SK-N-SH (cell line): ENCODE data around the gene TTC28.

Source experiments
- EZH2phosphoT487 ChIP-seq: fragments of 200-600 bp; sonication (generic); IDR thresholded peaks from 2 replicates; pipeline ENCODE4 v1.6.1; 2017; ENCODE audit warnings: low read depth, mixed run types, mild to moderate bottlenecking, antibody characterized with exemption, moderate library complexity, borderline replicate concordance
- TAF1 ChIP-seq: IDR thresholded peaks from 2 replicates; pipeline ENCODE4 v1.6.1; 2012; ENCODE audit warnings: low read depth, mild to moderate bottlenecking, low read length, moderate library complexity, borderline replicate concordance
- TF ChIP-seq, protein P1 (sequence below): fragments of 200-600 bp; sonication (generic); IDR thresholded peaks from 2 replicates; pipeline ENCODE4 v1.6.1; 2017; ENCODE audit warnings: antibody characterized with exemption, mild to moderate bottlenecking, moderate library complexity

DNA sequence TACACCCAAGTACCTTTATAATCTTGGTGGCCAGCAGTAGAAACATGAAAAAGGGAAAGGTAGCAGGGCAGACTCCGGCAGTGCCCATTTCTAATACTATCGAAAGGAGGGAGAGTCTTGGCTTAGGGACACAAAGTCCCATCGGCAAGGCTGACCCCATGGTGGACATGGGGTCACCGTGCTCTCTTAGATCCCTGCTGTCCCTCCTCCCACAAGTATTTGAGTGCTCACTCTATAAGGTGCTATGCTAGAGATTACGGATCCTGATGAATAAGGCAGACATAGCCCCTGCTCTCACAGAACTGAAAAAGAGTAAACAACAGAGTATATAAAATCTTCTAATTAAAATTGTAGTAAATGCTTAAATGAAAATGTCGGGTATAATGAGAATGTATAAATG lies 588.2 kb downstream of the TTC28 start:
- TF ChIP-seq, protein P1, sequence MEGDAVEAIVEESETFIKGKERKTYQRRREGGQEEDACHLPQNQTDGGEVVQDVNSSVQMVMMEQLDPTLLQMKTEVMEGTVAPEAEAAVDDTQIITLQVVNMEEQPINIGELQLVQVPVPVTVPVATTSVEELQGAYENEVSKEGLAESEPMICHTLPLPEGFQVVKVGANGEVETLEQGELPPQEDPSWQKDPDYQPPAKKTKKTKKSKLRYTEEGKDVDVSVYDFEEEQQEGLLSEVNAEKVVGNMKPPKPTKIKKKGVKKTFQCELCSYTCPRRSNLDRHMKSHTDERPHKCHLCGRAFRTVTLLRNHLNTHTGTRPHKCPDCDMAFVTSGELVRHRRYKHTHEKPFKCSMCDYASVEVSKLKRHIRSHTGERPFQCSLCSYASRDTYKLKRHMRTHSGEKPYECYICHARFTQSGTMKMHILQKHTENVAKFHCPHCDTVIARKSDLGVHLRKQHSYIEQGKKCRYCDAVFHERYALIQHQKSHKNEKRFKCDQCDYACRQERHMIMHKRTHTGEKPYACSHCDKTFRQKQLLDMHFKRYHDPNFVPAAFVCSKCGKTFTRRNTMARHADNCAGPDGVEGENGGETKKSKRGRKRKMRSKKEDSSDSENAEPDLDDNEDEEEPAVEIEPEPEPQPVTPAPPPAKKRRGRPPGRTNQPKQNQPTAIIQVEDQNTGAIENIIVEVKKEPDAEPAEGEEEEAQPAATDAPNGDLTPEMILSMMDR = no peak
- TF ChIP-seq TAF1 (no peak), EZH2phosphoT487 (no peak)
